K562 (cell line): Measurements from ENCODE around the gene FSTL4. TPM values are rescaled to one million over a fixed set of nuclear protein-coding genes. Genes with fewer than 3 reads are reported as not detected.

Experiments
- ATAC-seq: fragments of 200-7000 bp; cut with Tn5 transposase; 3 replicates; pipeline ENCODE4 v1.9.1; 2020; ENCODE audit warnings: moderate library complexity
- BruUV-seq: library from RNA; stranded (reverse); fragments of 400-500 nt; replicated peaks from 2 replicates; lab custom pipeline; 2021; lab: Mats Ljungman, UMichigan
- CTCF ChIA-PET: fragments of 300-600 bp; formaldehyde crosslinking; extraction: SDS; loops from one replicate; lab custom pipeline; 2021; ENCODE audit warnings: low intra/inter-chr PET ratio; lab: Yijun Ruan, JAX
- POLR2A ChIA-PET: fragments of 300-600, 350-650 bp; sonication (Branson Sonifier 250); formaldehyde crosslinking; extraction: SDS; loops from one replicate; lab custom pipeline; 2021; ENCODE audit warnings: antibody characterized with exemption, inconsistent platforms; lab: Yijun Ruan, JAX
- DNase-seq, 4 experiments: peaks; one replicate each; pipeline versions ENCODE4 v3.0.0 to v3.0.0-alpha.2; 2011 to 2018; ENCODE audit warnings: low spot score in 3 of 4, mixed read lengths in 3 of 4; ENCODE audit errors: extremely low read depth in 1 of 4
- FAIRE-seq: peaks from 2 replicates; lab custom pipeline; 2011; peaks lifted over from hg19 to GRCh38; lab: Jason Lieb, UNC
- H2AFZ ChIP-seq: 2 replicates; pipeline ENCODE4 v1.6.0; 2011; ENCODE audit warnings: low read depth, low read length, control low read depth, inconsistent platforms
- H3K27ac ChIP-seq: fragments of 200-600 bp; 3 replicates; pipeline ENCODE4 v1.8.0; 2011; ENCODE audit warnings: low read depth, mild to moderate bottlenecking, control low read depth, inconsistent platforms, low read length, moderate library complexity, mixed read lengths; ENCODE audit errors: extremely low read depth
- H3K27me3 ChIP-seq, 2 experiments: fragments of 300-600 bp in 1 of 2; 2 replicates in 1 of 2; 3 replicates in 1 of 2; pipeline versions ENCODE4 v1.6.0 to v1.8.0; 2011; ENCODE audit warnings: inconsistent platforms in 2 of 2, low read length in 2 of 2, mild to moderate bottlenecking in 1 of 2, mixed read lengths in 1 of 2, moderate library complexity in 1 of 2; ENCODE audit not compliant: control insufficient read depth in 2 of 2, insufficient read depth in 2 of 2
- H3K36me3 ChIP-seq: fragments of 300-600 bp; 3 replicates; pipeline ENCODE4 v1.8.0; 2011; ENCODE audit warnings: mild to moderate bottlenecking, low read length, inconsistent platforms; ENCODE audit not compliant: control insufficient read depth, insufficient read depth
- H3K4me1 ChIP-seq, 2 experiments: fragments of 200-600 bp in 1 of 2; replicated peaks in 1 of 2; 2 replicates in 1 of 2; 3 replicates in 1 of 2; pipeline versions ENCODE4 v1.5.1 to v1.8.0; 2011; ENCODE audit warnings: inconsistent platforms in 2 of 2, low read length in 2 of 2, mild to moderate bottlenecking in 1 of 2, mixed read lengths in 1 of 2, moderate library complexity in 1 of 2; ENCODE audit not compliant: control insufficient read depth in 2 of 2, insufficient read depth in 2 of 2
- H3K4me2 ChIP-seq: 2 replicates; pipeline ENCODE4 v1.6.1; 2011; ENCODE audit warnings: low read length, control low read depth, inconsistent platforms, mixed read lengths; ENCODE audit not compliant: insufficient read depth
- H3K4me3 ChIP-seq: fragments of 200-600 bp; sonication (generic), shearing (Covaris generic); 2 replicates; pipeline ENCODE4 v1.5.1; 2016; ENCODE audit warnings: control low read depth, inconsistent platforms
- H3K79me2 ChIP-seq: fragments of 200-600 bp; 3 replicates; pipeline ENCODE4 v1.8.0; 2011; ENCODE audit warnings: low read length, inconsistent platforms; ENCODE audit not compliant: control insufficient read depth, insufficient read depth
- H3K9ac ChIP-seq, 2 experiments: 2 replicates each; pipeline versions ENCODE4 v1.6.0 to v1.6.1; 2011; ENCODE audit warnings: low read depth in 2 of 2, low read length in 2 of 2, control low read depth in 1 of 2, inconsistent platforms in 1 of 2, mild to moderate bottlenecking in 1 of 2, mixed read lengths in 1 of 2; ENCODE audit not compliant: insufficient read depth in 1 of 2
- H3K9me1 ChIP-seq: one replicate; pipeline ENCODE4 v1.6.0; 2011; ENCODE audit warnings: inconsistent platforms, mild to moderate bottlenecking, low read length, moderate library complexity; ENCODE audit not compliant: control insufficient read depth, insufficient read depth
- H3K9me3 ChIP-seq: replicated peaks from 2 replicates; pipeline ENCODE4 v1.5.1; 2011; ENCODE audit warnings: low read depth, low read length, inconsistent platforms; ENCODE audit not compliant: control insufficient read depth, insufficient read depth
- H4K20me1 ChIP-seq: replicated peaks from 2 replicates; pipeline ENCODE4 v1.6.1; 2011; ENCODE audit warnings: low read length, inconsistent platforms, mixed read lengths; ENCODE audit not compliant: control insufficient read depth, insufficient read depth
- ARID1B ChIP-seq: fragments of 450-650 bp; IDR thresholded peaks from 2 replicates; pipeline ENCODE4 v1.6.1; 2016; ENCODE audit warnings: antibody characterized with exemption, mild to moderate bottlenecking, inconsistent platforms
- ASH1L ChIP-seq: fragments of 450-650 bp; IDR thresholded peaks from 2 replicates; pipeline ENCODE4 v1.6.1; 2018; ENCODE audit warnings: borderline replicate concordance, mild to moderate bottlenecking, low read depth; ENCODE audit not compliant: partially characterized antibody
- FOXP1 ChIP-seq: sonication (generic); formaldehyde crosslinking; IDR thresholded peaks from 2 replicates; pipeline ENCODE4 v1.8.0; 2022; ENCODE audit warnings: mild to moderate bottlenecking, missing genetic modification reagents
- GABPB2 ChIP-seq: fragments of 250-450 bp; sonication (Bioruptor Pico); conservative IDR thresholded peaks from 2 replicates; pipeline ENCODE4 v1.5.1; 2021; ENCODE audit warnings: mild to moderate bottlenecking
- KAT2B ChIP-seq: IDR thresholded peaks from one replicate; pipeline ENCODE4 v1.6.1; 2012; ENCODE audit warnings: low read depth, mild to moderate bottlenecking, control low read depth, inconsistent platforms, low read length, moderate library complexity
- MBD2 ChIP-seq: sonication (generic); IDR thresholded peaks from 2 replicates; pipeline ENCODE4 v1.6.1; 2016; ENCODE audit warnings: low read depth, borderline replicate concordance
- PTTG1 ChIP-seq: fragments of 450-650 bp; IDR thresholded peaks from 2 replicates; pipeline ENCODE4 v1.6.1; 2016; ENCODE audit warnings: low read depth, mild to moderate bottlenecking, missing genetic modification characterization, missing compliant biosample characterization
- SAP30 ChIP-seq: fragments of 200-600 bp; sonication (generic); IDR thresholded peaks from 2 replicates; pipeline ENCODE4 v1.6.1; 2012; ENCODE audit warnings: borderline replicate concordance, low read depth, mild to moderate bottlenecking, moderate library complexity, low read length, control low read depth, inconsistent platforms; ENCODE audit not compliant: insufficient read depth, poor library complexity, severe bottlenecking
- XRCC5 ChIP-seq: fragments of 200-400 bp; formaldehyde crosslinking; IDR thresholded peaks from 2 replicates; pipeline ENCODE4 v1.6.1; 2017; ENCODE audit warnings: low read depth, mild to moderate bottlenecking, low read length
- ZBTB8A ChIP-seq: fragments of 450-650 bp; IDR thresholded peaks from 2 replicates; pipeline ENCODE4 v1.6.1; 2018; ENCODE audit warnings: mild to moderate bottlenecking, moderate library complexity; ENCODE audit not compliant: partially characterized antibody
- ZNF224 ChIP-seq: sonication (generic); formaldehyde crosslinking; IDR thresholded peaks from 2 replicates; pipeline ENCODE4 v1.8.0; 2022; ENCODE audit warnings: mild to moderate bottlenecking, missing genetic modification reagents
- ZNF347 ChIP-seq: fragments of 450-650 bp; formaldehyde crosslinking; IDR thresholded peaks from 2 replicates; pipeline ENCODE4 v1.4.0; 2020; ENCODE audit warnings: low read depth, mild to moderate bottlenecking, moderate library complexity
- ZZZ3 ChIP-seq: fragments of 450-650 bp; IDR thresholded peaks from 2 replicates; pipeline ENCODE4 v1.6.1; 2016; ENCODE audit warnings: antibody characterized with exemption, mild to moderate bottlenecking, moderate library complexity
- WGBS: fragments of 100-300 bp; shearing (Covaris generic); methylation state at CpG from one replicate; pipeline ENCODE4 v1.1.6; 2016; ENCODE audit warnings: low coverage, mixed read lengths; ENCODE audit not compliant: insufficient coverage; ENCODE audit errors: missing lambda C conversion rate; 5-methylcytosine and 5-hydroxymethylcytosine counted together
- in situ Hi-C: fragments of 300-500 bp; cut with MboI; formaldehyde crosslinking; loops from 4 replicates; pipeline ENCODE4 v1.15.0; 2018; ENCODE audit warnings: inconsistent platforms, mixed read lengths
- intact Hi-C: fragments of 100-400 bp; cut with micrococcal nuclease; formaldehyde crosslinking; loops from 2 replicates; pipeline ENCODE4 v1.14.2; 2022
- polyA plus RNA-seq, 8 experiments: library from polyadenylated mRNA; depleted of rRNA in 4 of 8; stranded (reverse) in 5 of 8; unstranded in 3 of 8; fragments of >200 nt; fragmentation: Nextera tagmentation in 2 of 8; fragmentation: Illumina TruSeq in 1 of 8; extraction: Ambion mirVana in 2 of 8; extraction: Trizol in 1 of 8; gene quantifications; 2 replicates each; pipeline versions ENCODE4 v1.2.1 to v1.2.3, GENCODE V29; 2011 to 2014; ENCODE audit warnings: inconsistent platforms in 1 of 8, missing spikeins in 1 of 8
- total RNA-seq, 7 experiments: library from RNA; depleted of rRNA in 6 of 7; stranded (reverse); fragments of >200 nt in 6 of 7; fragmentation: Illumina TruSeq in 2 of 7; extraction: Trizol in 2 of 7; gene quantifications; 2 replicates each; pipeline versions ENCODE4 v1.2.1 to v1.2.3, GENCODE V29; 2011 to 2021; ENCODE audit warnings: low replicate concordance in 1 of 7
- TF ChIP-seq, protein P1 (sequence below): sonication (generic); formaldehyde crosslinking; IDR thresholded peaks from 2 replicates; pipeline ENCODE4 v1.8.0; 2022; ENCODE audit warnings: missing genetic modification reagents, mild to moderate bottlenecking, borderline replicate concordance
- TF ChIP-seq, protein P2 (sequence below): sonication (generic); formaldehyde crosslinking; IDR thresholded peaks from 2 replicates; pipeline ENCODE4 v1.8.1; 2023; ENCODE audit warnings: missing genetic modification reagents, mild to moderate bottlenecking, borderline replicate concordance
- TF ChIP-seq, protein P3 (sequence below): IDR thresholded peaks from 2 replicates; pipeline ENCODE4 v1.6.1; 2012; ENCODE audit warnings: low read depth, low read length, improper control_type of control experiment, borderline replicate concordance

Gene FSTL4
- total and polyA plus RNA-seq, 9 of the 15 experiments (the other 6 are each of a cell fraction or from before 2014, with no cell fraction given) = 0.08 to 0.18 (median 0.10) TPM; not detected in 5

DNA sequence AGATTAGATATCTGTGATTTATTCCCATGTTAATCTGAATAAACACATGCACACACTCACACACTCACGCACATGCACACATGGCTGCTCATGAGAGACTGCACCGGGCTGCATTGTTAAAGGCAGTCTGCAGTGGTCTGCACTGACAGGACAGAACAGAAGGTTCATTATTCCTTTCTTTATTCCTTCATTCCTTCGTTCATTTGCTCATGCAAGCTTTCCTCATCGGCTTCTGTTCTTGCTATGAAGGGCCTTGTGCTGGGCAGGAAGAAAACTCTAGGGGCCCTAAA lies 41.4 kb upstream of the FSTL4 start:
- no peak overlapping the region for H3K4me3 ChIP-seq
- no peaks in the 10 kb centered on the region for H3K36me3 ChIP-seq
- DNase-seq (no peak), FAIRE-seq (no peak), ATAC-seq (no peak)
- no peaks in the 10 kb centered on the region for H3K79me2 ChIP-seq
- no peak overlapping the region for H2AFZ ChIP-seq
- intact Hi-C loops (no loop called here), in situ Hi-C loops (no loop called here)
- BruUV-seq = no TSS peak
- ChIA-PET CTCF (no interaction called here), POLR2A (interaction anchor here (1.2 kb wide), 1 partner anchor 198 kb away, joined by 3 read pairs; no protein-coding TSS in a partner anchor)
- H3K27me3 ChIP-seq = peaks cover 0 to 5% of the 10 kb centered on the region in 2 experiments; a peak in 1 of 5 replicates
- H3K4me1 ChIP-seq = no peaks in the 10 kb centered on the region
- H3K4me2 ChIP-seq = no peak overlapping the region
- no peaks in the 10 kb centered on the region for H3K9me1 ChIP-seq
- no peaks in the 10 kb centered on the region; the same call in 1 of the 2 replicates for H4K20me1 ChIP-seq
- whole genome bisulfite sequencing = 0% methylated on average over 4 of the region's 4 CpGs
- H3K27ac ChIP-seq = no peak overlapping the region
- no peak overlapping the region for H3K9ac ChIP-seq
- H3K9me3 ChIP-seq = no peaks in the 10 kb centered on the region
- TF ChIP-seq PTTG1 (tag) (no peak), ZZZ3 (no peak), MBD2 (no peak), SAP30 (no peak), FOXP1 (CRISPR knock-in tag) (no peak), KAT2B (no peak), ASH1L (no peak), XRCC5 (no peak), ZNF347 (CRISPR knock-in tag) (no peak), ZNF224 (CRISPR knock-in tag) (no peak), ZBTB8A (no peak), ARID1B (no peak), GABPB2 (CRISPR knock-in tag) (no peak)
- TF ChIP-seq, protein P1, sequence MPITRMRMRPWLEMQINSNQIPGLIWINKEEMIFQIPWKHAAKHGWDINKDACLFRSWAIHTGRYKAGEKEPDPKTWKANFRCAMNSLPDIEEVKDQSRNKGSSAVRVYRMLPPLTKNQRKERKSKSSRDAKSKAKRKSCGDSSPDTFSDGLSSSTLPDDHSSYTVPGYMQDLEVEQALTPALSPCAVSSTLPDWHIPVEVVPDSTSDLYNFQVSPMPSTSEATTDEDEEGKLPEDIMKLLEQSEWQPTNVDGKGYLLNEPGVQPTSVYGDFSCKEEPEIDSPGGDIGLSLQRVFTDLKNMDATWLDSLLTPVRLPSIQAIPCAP (CRISPR knock-in tag) = no peak
- TF ChIP-seq, protein P2, sequence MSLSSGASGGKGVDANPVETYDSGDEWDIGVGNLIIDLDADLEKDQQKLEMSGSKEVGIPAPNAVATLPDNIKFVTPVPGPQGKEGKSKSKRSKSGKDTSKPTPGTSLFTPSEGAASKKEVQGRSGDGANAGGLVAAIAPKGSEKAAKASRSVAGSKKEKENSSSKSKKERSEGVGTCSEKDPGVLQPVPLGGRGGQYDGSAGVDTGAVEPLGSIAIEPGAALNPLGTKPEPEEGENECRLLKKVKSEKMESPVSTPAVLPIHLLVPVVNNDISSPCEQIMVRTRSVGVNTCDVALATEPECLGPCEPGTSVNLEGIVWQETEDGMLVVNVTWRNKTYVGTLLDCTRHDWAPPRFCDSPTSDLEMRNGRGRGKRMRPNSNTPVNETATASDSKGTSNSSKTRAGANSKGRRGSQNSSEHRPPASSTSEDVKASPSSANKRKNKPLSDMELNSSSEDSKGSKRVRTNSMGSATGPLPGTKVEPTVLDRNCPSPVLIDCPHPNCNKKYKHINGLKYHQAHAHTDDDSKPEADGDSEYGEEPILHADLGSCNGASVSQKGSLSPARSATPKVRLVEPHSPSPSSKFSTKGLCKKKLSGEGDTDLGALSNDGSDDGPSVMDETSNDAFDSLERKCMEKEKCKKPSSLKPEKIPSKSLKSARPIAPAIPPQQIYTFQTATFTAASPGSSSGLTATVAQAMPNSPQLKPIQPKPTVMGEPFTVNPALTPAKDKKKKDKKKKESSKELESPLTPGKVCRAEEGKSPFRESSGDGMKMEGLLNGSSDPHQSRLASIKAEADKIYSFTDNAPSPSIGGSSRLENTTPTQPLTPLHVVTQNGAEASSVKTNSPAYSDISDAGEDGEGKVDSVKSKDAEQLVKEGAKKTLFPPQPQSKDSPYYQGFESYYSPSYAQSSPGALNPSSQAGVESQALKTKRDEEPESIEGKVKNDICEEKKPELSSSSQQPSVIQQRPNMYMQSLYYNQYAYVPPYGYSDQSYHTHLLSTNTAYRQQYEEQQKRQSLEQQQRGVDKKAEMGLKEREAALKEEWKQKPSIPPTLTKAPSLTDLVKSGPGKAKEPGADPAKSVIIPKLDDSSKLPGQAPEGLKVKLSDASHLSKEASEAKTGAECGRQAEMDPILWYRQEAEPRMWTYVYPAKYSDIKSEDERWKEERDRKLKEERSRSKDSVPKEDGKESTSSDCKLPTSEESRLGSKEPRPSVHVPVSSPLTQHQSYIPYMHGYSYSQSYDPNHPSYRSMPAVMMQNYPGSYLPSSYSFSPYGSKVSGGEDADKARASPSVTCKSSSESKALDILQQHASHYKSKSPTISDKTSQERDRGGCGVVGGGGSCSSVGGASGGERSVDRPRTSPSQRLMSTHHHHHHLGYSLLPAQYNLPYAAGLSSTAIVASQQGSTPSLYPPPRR (CRISPR knock-in tag) = no peak
- TF ChIP-seq, protein P3, sequence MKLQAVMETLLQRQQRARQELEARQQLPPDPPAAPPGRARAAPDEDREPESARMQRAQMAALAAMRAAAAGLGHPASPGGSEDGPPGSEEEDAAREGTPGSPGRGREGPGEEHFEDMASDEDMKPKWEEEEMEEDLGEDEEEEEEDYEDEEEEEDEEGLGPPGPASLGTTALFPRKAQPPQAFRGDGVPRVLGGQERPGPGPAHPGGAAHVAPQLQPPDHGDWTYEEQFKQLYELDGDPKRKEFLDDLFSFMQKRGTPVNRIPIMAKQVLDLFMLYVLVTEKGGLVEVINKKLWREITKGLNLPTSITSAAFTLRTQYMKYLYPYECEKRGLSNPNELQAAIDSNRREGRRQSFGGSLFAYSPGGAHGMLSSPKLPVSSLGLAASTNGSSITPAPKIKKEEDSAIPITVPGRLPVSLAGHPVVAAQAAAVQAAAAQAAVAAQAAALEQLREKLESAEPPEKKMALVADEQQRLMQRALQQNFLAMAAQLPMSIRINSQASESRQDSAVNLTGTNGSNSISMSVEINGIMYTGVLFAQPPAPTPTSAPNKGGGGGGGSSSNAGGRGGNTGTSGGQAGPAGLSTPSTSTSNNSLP = no peak
